OCI-LY7 (cell line): ENCODE results near the gene WFDC2.

Source experiments
- CTCF ChIP-seq: fragments of 200-600 bp; sonication (generic); conservative IDR thresholded peaks from 2 replicates; pipeline ENCODE4 v1.5.1; 2014; ENCODE audit warnings: mild to moderate bottlenecking, antibody characterized with exemption, low read length, moderate library complexity, mixed read lengths
- EZH2phosphoT487 ChIP-seq: fragments of 200-600 bp; sonication (generic); IDR thresholded peaks from 2 replicates; pipeline ENCODE4 v1.6.1; 2018; ENCODE audit warnings: low read depth, borderline replicate concordance, mild to moderate bottlenecking, mixed run types, antibody characterized with exemption, low read length, moderate library complexity, mixed read lengths

DNA sequence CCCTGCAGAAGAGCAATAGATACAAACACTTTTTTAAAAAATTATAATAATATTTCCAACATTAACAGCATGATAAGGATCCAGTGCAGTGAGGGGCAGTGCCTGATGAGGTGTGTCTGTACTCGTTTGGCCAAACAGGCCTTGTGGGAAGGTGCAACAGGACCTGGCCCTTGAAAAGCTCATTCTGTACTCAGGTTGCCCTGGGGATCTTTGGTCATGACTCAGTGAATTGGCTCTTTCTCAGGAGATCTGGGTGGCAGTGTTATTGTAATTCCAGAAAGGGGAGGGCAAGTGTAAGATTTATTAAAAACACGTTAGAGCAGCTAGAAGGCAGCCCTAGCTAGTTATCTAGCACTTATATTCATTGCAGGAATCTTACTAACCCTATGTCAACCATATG lies 48.7 kb downstream of the WFDC2 start:
- TF ChIP-seq CTCF (no peak), EZH2phosphoT487 (no peak)
